Sigmoid colon (tissue), 4 donors: ENCODE measurements around the gene USP26.

Experiments used
- EP300 ChIP-seq, 4 donors: sonication (generic); formaldehyde crosslinking; IDR thresholded peaks; one replicate each; pipeline ENCODE4 v1.6.1; 2017; ENCODE audit warnings: antibody characterized with exemption in 4 of 4
- POLR2A ChIP-seq, 2 donors: fragments of 450-650 bp; IDR thresholded peaks; one replicate each; pipeline ENCODE4 v1.6.1; 2016; ENCODE audit warnings: antibody characterized with exemption in 2 of 2, mild to moderate bottlenecking in 2 of 2, moderate library complexity in 2 of 2
- POLR2AphosphoS5 ChIP-seq, 4 donors: sonication (generic); formaldehyde crosslinking; IDR thresholded peaks; one replicate each; pipeline ENCODE4 v1.6.1; 2017; ENCODE audit warnings: antibody characterized with exemption in 4 of 4
- TF ChIP-seq, protein P1 (sequence below), 4 experiments: fragments of 450-650 bp in 3 of 4; fragments of 200-600 bp in 1 of 4; IDR thresholded peaks; one replicate each; pipeline ENCODE4 v1.5.1; 2016 to 2019; ENCODE audit warnings: antibody characterized with exemption in 4 of 4, mild to moderate bottlenecking in 3 of 4, moderate library complexity in 2 of 4

DNA sequence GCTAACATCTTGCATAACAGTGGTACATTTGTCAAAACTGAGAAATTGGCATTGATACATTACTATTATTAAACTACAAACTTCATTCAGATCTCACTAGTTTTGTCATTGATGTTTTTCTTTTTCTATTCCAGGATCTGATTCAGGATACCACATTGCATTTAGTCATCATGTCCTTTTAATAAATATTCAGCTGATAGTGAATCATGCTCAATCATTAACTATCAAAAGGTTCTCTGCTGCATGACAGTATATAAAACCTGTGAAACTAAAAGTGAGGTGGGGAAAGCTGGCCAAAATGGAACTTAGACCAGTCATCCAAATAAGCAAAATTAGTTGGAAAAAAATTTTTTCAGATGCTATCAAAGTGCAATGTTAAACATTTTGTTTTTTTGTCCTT lies 110.4 kb downstream of the USP26 start:
- TF ChIP-seq, protein P1, sequence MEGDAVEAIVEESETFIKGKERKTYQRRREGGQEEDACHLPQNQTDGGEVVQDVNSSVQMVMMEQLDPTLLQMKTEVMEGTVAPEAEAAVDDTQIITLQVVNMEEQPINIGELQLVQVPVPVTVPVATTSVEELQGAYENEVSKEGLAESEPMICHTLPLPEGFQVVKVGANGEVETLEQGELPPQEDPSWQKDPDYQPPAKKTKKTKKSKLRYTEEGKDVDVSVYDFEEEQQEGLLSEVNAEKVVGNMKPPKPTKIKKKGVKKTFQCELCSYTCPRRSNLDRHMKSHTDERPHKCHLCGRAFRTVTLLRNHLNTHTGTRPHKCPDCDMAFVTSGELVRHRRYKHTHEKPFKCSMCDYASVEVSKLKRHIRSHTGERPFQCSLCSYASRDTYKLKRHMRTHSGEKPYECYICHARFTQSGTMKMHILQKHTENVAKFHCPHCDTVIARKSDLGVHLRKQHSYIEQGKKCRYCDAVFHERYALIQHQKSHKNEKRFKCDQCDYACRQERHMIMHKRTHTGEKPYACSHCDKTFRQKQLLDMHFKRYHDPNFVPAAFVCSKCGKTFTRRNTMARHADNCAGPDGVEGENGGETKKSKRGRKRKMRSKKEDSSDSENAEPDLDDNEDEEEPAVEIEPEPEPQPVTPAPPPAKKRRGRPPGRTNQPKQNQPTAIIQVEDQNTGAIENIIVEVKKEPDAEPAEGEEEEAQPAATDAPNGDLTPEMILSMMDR (IDR thresholded peaks at IDR 0.05): no peak
- no peak for TF ChIP-seq POLR2A (IDR thresholded peaks at IDR 0.05)
- no peak for TF ChIP-seq POLR2AphosphoS5 (IDR thresholded peaks at IDR 0.05)
- TF ChIP-seq EP300 (IDR thresholded peaks at IDR 0.05): no peak
